SU-DHL-6 (cell line): ENCODE data around the gene EFTUD2.

Source experiments
- CTCF ChIP-seq: fragments of 200-600 bp; sonication (generic); IDR thresholded peaks from one replicate; pipeline ENCODE4 v1.5.1; 2017; ENCODE audit warnings: antibody characterized with exemption, mild to moderate bottlenecking, low read length, moderate library complexity; ENCODE audit not compliant: insufficient read depth, poor library complexity, severe bottlenecking
- EZH2phosphoT487 ChIP-seq: fragments of 200-600 bp; sonication (generic), shearing (Covaris generic); conservative IDR thresholded peaks from 2 replicates; pipeline ENCODE4 v1.6.1; 2018; ENCODE audit warnings: mild to moderate bottlenecking, antibody characterized with exemption, low read length, moderate library complexity, mixed read lengths

DNA sequence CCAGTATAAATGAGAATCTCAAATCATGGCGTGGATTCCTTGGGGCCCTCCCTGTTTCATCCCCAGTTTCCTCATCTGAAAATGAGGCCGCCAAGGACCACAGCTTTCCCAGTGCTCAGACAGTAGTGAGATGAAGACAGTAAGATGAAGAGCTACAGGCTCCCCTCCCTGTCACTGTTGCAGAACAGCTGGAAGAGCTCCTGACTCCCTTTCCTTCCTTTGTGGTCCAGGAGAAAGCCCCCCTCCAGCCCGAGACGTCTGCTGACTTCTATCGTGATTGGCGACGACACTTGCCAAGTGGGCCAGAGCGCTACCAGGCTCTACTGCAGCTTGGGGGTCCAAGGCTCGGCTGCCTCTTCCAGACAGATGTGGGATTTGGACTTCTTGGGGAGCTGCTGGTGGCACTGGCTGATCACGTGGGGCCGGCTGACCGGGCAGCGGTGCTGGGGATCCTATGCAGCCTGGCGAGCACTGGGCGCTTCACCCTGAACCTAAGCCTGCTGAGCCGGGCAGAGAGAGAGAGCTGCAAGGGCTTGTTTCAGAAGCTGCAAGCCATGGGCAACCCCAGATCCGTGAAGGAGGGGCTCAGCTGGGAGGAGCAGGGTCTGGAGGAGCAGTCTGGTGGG lies 3.0 kb upstream of the EFTUD2 start:
- TF ChIP-seq CTCF (no peak), EZH2phosphoT487 (no peak)
